SHP77 treated with DMSO at 0.1 percent for 48 hours (cell line): ENCODE results near the gene PALLD.
"Not testable (repeated sequence)": the region's sequence is repeated elsewhere in the genome, so short reads cannot be mapped to it uniquely, and the experiment has no call there.

ENCODE experiments used
- DNase-seq: peaks from one replicate; lab custom pipeline; 2025; lab: John Stamatoyannopoulos, UW

The PALLD gene

GRCh38 chr4:168498251-168498650 lies 1.4 kb downstream of the PALLD start:
- no peak for DNase-seq

DNA sequence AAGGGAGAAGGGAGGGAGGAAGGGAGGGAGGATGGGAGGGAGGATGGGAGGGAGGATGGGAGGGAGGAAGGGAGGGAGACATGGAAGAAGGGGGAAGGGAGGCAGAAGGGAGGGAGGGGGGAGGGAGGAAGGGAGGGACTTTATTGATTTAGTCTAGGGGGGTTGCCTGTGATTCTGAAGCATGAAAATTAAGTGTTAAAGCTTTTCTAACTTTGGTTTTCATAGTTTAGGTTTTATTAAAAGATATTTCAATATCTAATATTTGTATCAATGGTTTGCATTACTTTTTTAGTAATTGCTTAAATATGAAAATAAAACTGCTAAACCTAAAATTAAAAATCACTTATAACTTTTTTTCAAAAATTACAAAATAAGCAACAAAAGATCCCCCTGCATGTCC lies 2.4 kb downstream of the PALLD start:
- no peak for DNase-seq

DNA sequence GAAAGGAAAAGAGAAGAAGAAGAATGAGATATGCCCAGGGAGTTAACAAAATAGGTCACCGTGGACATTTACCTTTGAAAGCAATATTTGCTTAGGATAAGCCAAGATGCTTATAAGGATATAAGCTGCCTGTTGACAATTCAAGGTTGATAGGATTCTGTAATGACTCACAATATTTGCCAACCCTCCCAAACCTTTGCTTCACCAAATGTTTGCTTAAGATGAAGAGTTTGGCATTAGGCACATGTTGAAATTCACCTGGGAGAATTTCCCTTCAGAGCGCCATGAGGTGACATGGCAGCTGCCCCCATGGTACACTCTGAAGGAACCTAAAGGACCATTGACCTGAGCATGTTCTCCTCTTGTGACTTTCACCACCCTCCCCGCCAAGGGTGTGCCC lies 4.6 kb downstream of the PALLD start:
- DNase-seq, result no peak

- no peak for DNase-seq
These were observed 6.0 kb downstream of the PALLD start for GRCh38 chr4:168502861-168503260.

DNA sequence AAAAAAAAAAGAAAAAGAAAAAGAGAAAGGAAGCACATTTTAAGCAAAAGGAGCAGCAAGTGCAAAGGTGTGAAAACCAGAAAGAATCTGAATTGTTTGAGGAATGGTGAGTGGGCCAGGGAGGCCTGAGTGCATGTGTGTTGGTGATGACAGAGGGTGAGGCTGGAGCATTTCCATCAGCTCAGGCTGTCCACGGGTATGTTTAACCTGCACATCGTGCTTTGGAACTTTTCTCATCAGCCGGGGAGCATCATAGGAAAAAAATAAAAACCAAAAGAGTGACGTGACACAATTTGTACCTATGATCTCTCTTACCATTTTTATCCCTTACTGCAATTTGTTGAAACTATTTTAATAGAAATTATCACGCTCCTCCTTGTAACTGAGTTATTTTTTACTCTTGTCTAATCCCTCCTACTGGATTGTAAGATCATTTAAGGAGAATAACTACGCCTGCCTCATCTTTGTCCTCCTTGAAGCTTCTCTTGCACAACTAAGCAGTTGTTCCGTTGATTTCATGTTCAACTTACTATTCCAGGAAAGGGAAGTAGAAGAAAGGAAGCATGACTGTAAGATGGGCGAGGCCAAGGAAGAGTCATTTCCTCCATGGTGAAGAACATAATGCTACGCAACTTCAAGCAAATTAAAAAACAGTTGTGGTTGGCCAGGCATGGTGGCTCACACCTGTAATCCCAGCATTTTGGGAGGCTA lies 7.0 kb downstream of the PALLD start:
- DNase-seq, result no peak

DNA sequence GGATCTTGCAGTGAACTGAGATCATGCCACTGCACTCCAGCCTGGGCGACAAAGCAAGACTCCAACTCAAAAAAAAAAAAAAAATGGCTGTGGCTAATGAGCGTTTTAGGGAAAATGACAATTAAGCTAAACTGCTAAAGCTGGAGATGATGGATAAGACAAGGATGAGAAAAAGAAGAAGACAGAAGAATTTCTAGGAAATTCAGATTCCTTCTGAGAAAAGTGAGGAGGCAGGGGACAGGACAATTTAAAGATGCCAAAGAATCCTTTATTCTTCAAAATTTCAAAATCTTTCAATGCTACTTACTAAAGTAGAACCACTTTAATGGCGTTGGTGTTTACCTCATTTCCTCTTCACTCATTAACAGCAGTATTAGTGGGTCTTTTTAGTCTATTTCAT lies 7.7 kb downstream of the PALLD start:
- no peak for DNase-seq

DNA sequence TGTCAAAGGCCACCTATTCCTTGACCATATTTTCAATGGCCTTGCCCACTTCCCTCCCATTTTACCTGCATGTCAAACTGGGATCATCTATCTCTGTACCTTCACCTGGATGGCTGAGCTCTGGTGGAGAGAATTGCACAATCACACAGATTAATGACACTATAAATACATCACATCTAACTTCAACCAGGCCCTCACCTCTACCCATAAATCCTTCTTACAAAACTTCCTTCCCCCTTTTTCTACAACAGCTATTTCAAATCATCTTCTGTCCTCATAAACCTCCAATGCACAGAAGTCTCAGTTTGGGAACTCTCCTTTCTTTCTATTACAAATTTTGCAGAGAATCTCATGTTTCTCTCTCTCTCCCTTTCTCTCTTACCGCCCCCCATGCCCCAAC lies 9.2 kb downstream of the PALLD start:
- DNase-seq, result no peak

DNA sequence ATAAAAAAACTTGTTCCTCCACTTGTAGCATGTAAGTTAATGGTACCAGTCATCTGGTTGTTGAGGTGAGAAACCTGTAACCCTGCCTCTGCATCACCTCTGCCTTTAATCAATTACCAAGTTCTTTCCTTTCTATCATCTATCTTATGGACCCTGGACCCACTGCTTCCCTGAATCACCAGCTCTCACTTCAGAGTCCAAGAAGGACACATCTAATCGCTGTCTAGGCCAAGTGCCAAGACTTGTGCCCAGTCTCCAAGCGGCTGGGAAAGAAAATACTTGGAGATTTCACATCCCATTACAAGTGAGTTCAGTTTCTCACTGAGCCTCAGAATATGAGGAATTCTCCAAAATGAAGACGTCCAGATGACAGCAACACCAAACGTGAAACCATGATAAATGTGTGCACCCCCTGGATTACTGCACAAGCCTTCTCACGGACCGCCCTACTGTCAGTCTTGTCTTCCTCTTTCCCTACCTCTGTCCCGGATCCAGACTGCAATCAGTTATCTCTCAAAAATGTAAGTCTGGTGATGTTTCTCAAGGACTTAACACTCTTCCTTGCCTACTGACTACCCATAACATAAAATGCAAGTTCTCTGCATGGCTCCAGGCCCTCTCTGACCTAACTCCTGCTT lies 10.4 kb downstream of the PALLD start:
- no peak for DNase-seq

DNA sequence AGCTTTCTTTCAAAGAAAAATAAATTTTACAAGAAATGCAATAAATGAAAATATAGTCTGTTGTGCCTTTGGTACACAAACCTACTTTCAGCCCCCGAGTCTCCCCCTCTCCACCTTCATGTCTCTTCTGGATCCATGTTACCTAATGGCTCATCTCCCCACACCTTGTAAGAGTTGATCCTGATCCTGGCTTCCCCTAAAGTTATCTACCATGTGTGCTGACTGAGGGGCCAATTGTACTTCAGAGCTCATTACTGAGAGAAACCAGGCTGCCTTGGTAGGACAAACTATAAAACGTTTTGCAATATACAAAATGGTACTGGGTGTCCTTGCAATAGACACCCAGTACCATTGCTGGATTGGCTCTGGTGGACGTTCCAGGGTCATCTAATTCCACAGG lies 11.8 kb downstream of the PALLD start:
- DNase-seq, result no peak

DNA sequence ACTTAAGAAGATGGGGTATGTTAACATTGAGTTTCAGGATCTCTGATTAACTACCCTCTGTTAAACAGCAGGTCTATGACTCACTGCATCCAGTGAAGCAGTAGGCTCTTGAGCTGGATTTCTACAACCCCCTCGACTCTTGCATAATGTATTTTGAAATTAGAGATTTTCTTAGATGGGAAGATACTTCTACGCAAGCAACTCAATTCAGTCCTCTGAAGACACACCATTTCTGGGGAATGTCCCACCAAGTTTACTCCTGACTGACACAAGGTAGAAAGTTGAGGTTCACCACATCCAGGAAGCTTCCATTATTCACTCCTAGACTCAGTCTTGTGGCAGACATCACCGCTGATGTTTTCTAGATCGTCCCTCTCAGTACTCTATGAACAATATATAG lies 12.9 kb downstream of the PALLD start:
- DNase-seq, result no peak

DNA sequence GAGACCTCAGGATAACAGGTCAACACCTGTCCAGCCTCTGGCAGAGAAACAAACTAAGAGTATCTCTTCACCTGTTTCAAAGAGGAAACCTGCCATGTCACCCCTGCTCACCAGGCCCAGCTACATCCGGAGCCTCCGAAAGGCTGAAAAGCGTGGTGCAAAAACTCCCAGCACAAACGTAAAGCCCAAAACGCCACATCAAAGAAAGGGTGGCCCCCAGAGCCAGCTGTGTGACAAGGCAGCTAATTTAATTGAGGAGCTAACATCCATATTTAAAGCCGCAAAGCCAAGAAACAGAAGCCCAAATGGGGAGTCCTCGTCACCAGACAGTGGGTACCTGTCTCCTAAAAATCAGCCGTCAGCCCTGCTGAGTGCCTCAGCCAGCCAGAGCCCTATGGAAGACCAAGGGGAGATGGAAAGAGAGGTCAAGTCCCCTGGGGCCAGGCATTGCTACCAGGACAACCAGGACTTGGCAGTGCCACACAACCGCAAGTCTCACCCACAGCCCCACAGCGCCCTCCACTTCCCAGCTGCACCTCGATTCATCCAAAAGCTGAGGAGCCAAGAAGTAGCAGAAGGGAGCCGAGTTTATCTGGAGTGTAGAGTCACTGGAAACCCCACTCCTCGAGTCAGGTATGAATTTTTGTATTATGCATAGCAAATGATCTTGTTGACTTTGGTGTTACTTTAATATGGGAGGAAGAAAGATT lies 15.1 kb downstream of the PALLD start:
- DNase-seq, result no peak

DNA sequence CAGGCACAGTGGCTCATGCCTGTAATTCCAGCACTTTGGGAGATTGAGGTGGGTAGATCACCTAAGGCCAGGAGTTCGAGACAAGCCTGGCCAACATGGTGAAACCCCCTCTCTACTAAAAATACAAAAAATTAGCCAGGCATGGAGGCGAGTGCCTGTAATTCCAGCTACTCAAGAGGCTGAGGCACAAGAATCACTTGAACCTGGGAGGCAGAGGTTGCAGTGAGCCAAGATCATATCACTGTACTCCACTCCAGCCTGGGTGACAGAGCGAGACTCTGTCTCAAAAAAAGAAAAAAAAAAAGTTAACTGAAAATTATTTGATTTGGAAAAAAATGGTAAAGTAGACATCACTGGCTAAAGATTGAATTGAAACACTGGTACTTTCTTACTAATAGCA lies 17.0 kb downstream of the PALLD start:
- DNase-seq, result not testable (repeated sequence)

- DNase-seq, result no peak
These were observed 17.5 kb downstream of the PALLD start for GRCh38 chr4:168514249-168514852.

DNA sequence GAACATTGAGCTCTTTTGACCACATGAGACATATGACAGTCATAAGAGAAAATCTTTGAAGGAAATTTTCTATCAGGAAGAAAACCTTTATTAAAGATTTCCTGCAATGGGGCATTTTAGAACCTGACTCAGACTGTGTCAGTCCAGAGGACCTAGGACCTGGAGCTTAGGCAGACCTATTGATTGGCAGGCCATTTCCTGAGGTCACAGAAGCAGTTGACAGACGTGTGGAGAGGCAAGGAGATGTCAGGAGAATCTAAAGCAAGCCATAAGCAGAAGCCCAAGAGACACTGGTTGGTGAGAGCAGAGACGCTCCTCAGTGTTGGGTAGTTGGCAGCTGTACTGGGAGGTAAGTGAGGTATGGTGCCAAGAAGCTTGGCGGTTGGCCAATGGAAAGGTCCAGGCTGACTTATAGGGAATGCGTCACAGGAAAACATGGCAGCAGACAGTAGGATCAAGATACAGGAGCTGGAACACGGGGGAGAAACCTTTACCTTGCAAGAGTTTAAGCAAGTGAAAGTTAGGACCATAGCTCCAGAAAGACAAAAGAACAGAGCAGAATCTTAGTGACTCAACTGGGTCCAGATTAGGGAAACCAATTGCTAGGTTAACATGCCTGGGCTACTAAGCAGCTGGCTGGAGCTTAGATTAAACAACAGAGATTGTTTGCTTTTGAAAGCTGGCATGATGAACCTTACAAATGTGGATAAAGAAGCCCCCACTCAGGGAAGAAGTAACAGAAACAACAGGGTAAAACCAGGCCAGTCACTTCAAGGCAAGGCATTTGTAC lies 18.6 kb downstream of the PALLD start:
- DNase-seq, result peak; percentile 51

- no peak for DNase-seq
These were observed 20.0 kb downstream of the PALLD start for GRCh38 chr4:168516841-168517240.

DNA sequence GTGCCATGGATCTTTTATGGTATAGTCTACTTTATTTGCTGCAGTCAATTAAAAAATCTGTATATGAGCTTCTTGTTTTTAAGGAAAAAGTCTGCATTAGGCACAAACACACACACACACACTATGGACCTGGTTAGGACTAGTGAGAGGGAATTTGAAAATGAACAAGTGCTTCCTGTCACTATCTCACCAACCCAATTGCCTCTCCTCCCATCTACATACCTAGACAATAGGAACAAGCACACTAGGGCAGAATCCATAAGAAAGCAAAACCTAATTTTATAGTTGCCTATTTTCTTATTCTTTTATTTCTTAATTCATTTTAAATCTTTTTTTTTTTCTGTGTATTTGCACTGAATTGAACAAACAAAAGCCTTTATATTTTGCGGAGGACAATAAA lies 22.7 kb downstream of the PALLD start:
- no peak for DNase-seq

DNA sequence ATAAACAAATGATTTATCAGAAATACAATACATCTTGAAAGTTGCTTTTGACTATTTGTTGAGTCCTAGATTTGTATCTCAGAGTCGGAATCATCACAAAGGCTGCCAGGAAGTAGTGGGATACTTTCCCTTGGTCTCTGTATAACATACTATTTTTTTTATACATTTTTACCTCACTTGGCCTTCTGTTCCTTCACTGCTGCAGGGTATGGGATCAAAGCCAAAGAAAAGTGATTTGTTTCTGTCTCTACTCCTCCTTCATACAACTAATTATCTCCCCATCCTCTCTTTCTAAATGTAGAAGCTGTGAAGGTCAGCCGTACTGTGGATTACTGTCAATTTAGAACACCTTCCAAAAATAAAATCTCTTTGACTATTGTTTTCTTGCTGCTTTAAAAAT lies 24.9 kb downstream of the PALLD start:
- no peak for DNase-seq

DNA sequence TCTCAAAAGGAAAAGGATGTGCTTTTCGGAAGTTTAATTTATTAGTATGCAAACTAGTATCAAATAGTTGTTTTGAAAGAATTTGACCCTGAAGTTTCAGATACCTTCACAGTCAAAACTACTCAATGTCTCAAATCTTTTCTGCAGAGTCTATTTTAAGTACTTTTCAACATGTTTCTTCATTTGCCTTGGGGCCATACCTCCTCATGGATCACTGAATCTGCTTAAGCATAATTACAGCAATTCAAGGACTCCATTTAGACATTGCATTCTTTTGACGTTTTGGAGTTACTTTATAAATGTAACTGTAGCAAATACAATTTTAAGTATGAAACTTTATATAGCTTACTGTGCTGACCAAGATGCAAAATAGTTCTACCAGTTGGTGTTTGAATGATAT lies 25.5 kb downstream of the PALLD start:
- no peak for DNase-seq

- DNase-seq, result no peak
These were observed 26.1 kb downstream of the PALLD start for GRCh38 chr4:168522829-168523489.

DNA sequence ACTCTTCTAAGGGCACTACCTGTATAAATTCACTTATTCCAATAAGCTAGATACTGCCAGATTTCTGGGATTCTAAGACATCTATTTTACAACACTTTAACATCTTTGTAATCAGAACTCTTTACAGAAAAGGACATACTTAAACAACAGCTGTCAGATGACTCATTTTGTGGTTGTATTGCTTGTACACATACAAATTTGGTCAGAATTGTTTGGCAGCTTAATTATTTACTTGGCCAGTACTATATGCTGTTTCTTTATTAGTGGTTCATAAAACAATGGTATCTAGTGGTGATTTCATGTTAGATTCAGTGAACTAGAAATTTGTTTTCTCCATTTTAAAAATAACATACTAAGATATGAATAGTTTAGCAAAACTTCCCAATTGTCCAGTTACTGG lies 27.2 kb downstream of the PALLD start:
- DNase-seq, result no peak

GRCh38 chr4:168524897-168525296 lies 28.0 kb downstream of the PALLD start:
- no peak for DNase-seq

DNA sequence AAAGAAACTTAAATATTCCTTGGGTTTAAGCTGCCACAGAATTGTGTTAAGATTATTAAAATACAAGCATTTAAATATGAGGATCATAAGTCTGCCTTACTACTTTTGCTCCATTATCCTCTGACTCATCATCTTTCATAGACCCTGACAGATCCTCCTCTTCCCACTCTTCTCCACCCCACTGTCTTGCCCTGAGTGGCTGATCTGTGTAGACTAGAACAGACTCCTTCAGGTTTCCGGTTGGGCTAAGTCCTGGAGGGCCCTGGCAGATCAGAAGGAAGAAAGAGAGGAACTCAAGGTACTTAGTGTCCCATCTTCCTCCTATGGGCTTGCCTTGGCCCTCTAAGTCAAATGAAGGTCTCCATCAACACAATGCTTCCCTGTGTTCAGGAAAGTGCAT lies 30.7 kb downstream of the PALLD start:
- no peak for DNase-seq
